ENCODE measurements around the gene IRF2BP2. TPM values are rescaled to one million over a fixed set of nuclear protein-coding genes. Genes with fewer than 3 reads are reported as not detected.

IRF2BP2 gene
- total and polyA plus RNA-seq, 2 of the 13 experiments (the other 11 are each of a cell fraction or from before 2014, with no cell fraction given): 140 to 147 TPM

DNA sequence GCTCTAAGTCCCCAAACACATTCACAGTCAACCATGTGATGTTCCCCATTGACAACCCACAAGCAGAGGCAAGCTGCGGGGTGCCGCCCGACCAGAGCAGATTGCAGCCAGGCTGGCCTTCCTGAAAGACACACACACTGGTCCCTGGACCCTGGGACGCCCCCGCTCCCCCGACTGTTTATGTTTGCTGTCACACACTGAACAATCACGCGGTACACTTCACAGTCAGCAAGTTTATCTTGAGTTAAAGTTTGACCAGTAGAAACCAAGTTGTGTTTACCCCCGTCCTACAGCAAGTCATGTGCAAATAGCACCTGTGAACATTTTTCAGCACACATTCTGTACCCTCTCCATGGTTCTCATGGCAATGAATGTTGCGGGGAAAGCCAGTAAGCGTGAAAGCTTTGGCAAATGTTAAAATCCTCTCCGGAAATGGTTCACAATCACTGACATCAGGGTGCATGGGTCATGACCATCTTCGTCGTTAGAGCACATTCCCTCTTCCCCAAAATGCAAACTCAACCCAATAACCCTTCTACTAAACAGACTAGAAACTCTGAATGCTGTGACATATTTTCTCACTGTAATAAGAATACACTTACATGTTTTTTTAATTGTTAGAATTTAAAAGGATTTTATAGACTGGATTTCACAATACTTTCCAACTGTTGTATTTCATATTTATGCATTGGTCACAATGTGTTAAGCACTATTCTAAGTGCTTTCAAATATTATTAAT lies 33.3 kb upstream of the IRF2BP2 start (continued):
- TF ChIP-seq, protein P1, sequence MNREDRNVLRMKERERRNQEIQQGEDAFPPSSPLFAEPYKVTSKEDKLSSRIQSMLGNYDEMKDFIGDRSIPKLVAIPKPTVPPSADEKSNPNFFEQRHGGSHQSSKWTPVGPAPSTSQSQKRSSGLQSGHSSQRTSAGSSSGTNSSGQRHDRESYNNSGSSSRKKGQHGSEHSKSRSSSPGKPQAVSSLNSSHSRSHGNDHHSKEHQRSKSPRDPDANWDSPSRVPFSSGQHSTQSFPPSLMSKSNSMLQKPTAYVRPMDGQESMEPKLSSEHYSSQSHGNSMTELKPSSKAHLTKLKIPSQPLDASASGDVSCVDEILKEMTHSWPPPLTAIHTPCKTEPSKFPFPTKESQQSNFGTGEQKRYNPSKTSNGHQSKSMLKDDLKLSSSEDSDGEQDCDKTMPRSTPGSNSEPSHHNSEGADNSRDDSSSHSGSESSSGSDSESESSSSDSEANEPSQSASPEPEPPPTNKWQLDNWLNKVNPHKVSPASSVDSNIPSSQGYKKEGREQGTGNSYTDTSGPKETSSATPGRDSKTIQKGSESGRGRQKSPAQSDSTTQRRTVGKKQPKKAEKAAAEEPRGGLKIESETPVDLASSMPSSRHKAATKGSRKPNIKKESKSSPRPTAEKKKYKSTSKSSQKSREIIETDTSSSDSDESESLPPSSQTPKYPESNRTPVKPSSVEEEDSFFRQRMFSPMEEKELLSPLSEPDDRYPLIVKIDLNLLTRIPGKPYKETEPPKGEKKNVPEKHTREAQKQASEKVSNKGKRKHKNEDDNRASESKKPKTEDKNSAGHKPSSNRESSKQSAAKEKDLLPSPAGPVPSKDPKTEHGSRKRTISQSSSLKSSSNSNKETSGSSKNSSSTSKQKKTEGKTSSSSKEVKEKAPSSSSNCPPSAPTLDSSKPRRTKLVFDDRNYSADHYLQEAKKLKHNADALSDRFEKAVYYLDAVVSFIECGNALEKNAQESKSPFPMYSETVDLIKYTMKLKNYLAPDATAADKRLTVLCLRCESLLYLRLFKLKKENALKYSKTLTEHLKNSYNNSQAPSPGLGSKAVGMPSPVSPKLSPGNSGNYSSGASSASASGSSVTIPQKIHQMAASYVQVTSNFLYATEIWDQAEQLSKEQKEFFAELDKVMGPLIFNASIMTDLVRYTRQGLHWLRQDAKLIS (CRISPR knock-in tag; IDR thresholded peaks at IDR 0.05): no peak; the same call in none of the 2 replicates
- TF ChIP-seq, protein P2, sequence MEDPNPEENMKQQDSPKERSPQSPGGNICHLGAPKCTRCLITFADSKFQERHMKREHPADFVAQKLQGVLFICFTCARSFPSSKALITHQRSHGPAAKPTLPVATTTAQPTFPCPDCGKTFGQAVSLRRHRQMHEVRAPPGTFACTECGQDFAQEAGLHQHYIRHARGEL (CRISPR knock-in tag; IDR thresholded peaks at IDR 0.05): no peak
- TF ChIP-seq DBP (CRISPR knock-in tag; IDR thresholded peaks at IDR 0.05; ENCODE audit: not compliant biosample characterization) (no peak), TGIF2 (CRISPR knock-in tag; IDR thresholded peaks at IDR 0.05) (peak; percentile 73; the same call in 1 of the 2 replicates), MAZ (IDR thresholded peaks at IDR 0.05; ENCODE audit: borderline replicate concordance, low read depth, low read length) (peak; percentile 49; the same call in 1 of the 2 replicates), MAZ (CRISPR knock-in tag; IDR thresholded peaks at IDR 0.05; ENCODE audit: low read depth) (peak; percentile 93), TCF7L2 (IDR thresholded peaks at IDR 0.05; ENCODE audit: low read depth, low read length) (peak; percentile 82), SAP130 (CRISPR knock-in tag; IDR thresholded peaks at IDR 0.05; ENCODE audit: low read depth) (peak; percentile 95), POGZ (CRISPR knock-in tag; IDR thresholded peaks at IDR 0.05) (peak; percentile 93), ZNF124 (CRISPR knock-in tag; IDR thresholded peaks at IDR 0.05) (peak; percentile 82; the same call in 1 of the 2 replicates), ZNF737 (CRISPR knock-in tag; IDR thresholded peaks at IDR 0.05; ENCODE audit: borderline replicate concordance) (no peak), HMGA1 (CRISPR knock-in tag; conservative IDR thresholded peaks at IDR 0.05) (no peak), FOXP1 (IDR thresholded peaks at IDR 0.05) (peak; percentile 99), FOXP1 (CRISPR knock-in tag; IDR thresholded peaks at IDR 0.05) (peak; percentile 100), MEIS1 (CRISPR knock-in tag; IDR thresholded peaks at IDR 0.05; ENCODE audit: borderline replicate concordance) (peak; percentile 95; the same call in 1 of the 2 replicates), ZNF777 (CRISPR knock-in tag; IDR thresholded peaks at IDR 0.05) (no peak), HOXD1 (CRISPR knock-in tag; IDR thresholded peaks at IDR 0.05) (peak; percentile 95), SIX1 (CRISPR knock-in tag; IDR thresholded peaks at IDR 0.05; ENCODE audit: borderline replicate concordance) (peak; percentile 86; the same call in 1 of the 2 replicates), ZNF33B (CRISPR knock-in tag; IDR thresholded peaks at IDR 0.05) (peak; percentile 88; the same call in 1 of the 2 replicates), NCOA1 (CRISPR knock-in tag; IDR thresholded peaks at IDR 0.05) (peak; percentile 87), ARNT (IDR thresholded peaks at IDR 0.05) (no peak), RELA (CRISPR knock-in tag; IDR thresholded peaks at IDR 0.05) (peak; percentile 86; the same call in 1 of the 2 replicates), CENPBD1 (CRISPR knock-in tag; IDR thresholded peaks at IDR 0.05; ENCODE audit: borderline replicate concordance, low read depth) (0 out of 2 replicates have a peak, but pooled peaks have one; percentile 47), CBX5 (CRISPR knock-in tag; IDR thresholded peaks at IDR 0.05; ENCODE audit: borderline replicate concordance) (peak; percentile 89; the same call in 1 of the 2 replicates), HES4 (CRISPR knock-in tag; IDR thresholded peaks at IDR 0.05; ENCODE audit: borderline replicate concordance) (no peak), SMYD3 (CRISPR knock-in tag; IDR thresholded peaks at IDR 0.05) (peak; percentile 55; the same call in 1 of the 2 replicates), TBP (CRISPR knock-in tag; IDR thresholded peaks at IDR 0.05) (0 out of 2 replicates have a peak, but pooled peaks have one; percentile 40)

Measured in HepG2 (cell line).